PC-3 (cell line): ENCODE measurements around the gene ATF7.

Experiments used
- CTCF ChIP-seq: fragments of 300-600 bp; sonication (generic); conservative IDR thresholded peaks from 2 replicates; pipeline ENCODE4 v1.5.1; 2017; ENCODE audit warnings: antibody characterized with exemption, low read depth, mild to moderate bottlenecking, low read length
- EZH2 ChIP-seq: fragments of 300-600 bp; sonication (generic); IDR thresholded peaks from one replicate; pipeline ENCODE4 v1.6.1; 2017; ENCODE audit warnings: antibody characterized with exemption, mild to moderate bottlenecking, low read length; ENCODE audit not compliant: unreplicated experiment

DNA sequence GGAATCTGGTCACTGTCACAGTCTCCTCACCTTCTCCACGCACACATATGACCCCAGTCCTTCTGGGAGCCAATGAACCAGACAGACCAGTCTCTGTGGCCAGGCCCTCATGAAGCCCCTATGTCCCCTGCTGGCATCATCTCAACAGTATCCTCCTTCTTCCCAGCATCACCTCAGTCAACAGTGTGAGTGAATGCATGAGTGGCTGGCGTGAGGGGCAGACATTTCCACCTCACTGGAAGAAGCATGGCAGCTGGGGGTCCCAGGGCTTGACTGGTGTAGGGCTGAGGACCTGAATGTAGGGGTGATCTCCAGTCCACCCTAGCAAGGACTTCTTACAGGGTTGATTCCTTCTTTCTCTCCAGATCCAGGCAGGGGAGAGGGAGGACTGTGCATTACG lies 128.7 kb downstream of the ATF7 start:
- TF ChIP-seq CTCF (no peak), EZH2 (no peak)
